ENCODE measurements around the gene TMEM131L.

Gene TMEM131L

DNA sequence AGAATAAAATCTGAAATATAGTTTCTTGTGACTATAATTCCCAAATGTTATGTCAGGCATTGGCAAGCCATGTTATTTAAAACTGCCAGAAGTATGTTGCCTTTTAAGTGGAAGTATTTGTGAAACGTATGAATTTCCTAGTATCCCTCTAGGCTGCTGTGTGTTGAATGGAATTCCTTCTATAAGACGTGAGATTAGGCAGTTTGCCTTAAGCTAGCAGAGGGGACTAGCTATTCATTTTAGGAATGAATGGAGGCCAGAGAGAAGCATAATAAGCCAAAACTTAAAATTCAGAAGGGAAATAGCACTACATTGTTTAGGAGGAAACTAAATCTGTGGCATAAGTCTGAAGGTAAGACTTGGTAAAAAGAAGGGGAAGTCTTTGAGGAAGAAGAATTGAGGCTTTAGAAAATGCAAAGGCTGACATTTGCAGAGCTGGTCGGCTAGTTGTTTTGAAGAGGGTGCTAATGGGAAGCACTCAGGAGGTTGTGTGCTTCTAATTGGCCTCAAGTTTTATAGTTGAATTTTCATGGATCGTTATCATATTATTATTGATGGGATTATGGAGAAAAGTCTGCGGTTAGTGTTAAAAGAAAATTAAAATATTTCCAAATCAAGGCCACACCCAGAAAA, 57.1 kb downstream of the TMEM131L start:
- DNase-seq: peak in 1 of 2 experiments; percentile 20

DNA sequence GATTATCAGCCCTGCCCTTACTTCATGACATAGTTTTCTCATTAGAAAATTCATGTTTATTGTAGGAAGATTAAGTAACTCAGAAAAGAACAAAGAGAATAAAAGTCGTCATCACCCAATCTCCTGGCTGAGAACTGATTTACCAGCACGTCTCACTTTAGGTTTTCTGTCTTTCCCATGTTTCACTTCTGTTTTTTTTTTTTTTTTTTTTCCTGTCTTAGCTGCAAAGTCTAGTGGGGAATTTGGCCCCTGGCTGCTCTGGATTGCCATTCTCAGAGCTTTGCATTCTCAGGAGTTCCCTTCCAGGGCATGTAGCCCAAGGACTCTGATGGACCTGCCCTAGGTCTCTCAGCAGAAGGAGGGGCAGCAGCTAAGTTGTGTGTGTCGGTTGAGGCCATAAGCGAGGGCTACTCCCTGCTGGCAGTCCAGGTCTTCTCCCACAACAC, 57.8 kb downstream of the TMEM131L start:
- DNase-seq: no peak

DNA sequence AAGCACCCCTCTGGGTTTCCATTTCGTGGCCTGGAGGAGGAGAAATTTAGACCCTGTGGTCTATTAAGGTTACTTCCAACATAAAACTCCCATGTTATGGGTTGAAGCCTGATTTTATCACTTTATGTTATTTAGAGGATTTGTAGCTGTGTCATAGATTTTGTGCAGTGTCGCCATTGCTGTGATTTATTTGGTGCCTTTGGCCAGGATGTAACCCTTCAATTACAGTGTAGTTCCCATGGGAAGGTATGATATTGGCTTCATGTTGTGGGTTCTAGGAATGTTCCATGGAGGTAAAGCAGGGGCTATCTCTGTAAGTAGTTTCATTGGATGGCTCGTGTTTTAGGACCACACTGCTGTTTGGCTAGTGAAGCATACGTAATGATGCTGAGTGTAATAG, 58.5 kb downstream of the TMEM131L start:
- DNase-seq: no peak

DNA sequence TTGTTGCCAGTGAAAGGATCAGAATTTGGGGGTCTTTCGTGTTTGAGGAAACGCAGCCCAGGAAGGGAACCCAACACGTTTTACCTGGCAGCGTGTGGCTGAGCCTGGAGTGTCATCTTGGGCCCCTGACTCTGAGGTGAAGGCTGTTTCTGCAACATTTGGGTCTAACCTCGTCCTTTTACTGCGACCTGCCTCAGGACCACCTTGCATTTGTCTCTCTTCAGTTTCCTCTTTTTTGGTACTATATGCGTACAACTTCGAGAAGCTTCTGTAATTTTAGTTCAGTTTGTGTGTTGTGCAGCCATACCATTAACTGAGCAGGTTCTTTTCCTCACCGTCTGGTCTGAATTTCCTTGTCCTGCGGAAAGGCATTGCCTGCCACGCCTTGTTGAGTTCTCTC, 61.5 kb downstream of the TMEM131L start:
- no peak for DNase-seq

DNA sequence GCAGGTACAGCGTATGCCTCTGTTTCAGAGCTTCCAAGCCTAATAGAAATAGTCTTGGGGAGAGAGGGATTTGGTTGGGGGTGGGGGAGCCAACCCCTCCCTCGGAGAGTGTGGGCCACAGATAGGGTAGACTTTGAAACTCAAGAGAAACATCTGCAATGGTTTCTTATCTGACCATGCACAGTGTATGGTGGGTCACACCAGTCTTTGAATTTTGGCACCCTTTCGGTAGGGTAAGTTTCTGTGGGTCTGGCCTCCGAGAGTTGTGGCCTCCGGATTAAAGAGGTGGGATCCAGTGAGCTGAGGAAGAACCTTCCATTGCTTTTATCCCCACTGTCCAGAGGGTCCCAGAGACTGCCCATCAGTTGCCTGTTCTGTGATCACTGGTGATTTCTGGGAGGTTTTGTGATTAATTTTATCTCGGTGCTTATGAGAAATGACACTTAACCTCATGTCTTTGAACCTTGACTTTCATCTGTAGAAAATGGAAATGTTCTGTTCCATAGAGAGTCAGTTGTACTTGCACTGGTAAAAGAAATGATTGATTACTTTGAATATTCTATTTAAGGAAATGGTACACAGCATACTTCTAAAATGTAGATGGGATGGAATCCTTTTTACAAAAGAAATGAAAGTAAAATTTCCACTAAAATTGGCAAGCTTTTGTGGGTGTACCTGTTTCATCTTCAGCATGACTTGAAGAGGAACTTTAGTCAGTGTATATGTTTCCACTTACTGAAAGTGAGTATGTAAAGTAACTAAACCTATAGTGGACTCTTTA, 62.7 kb downstream of the TMEM131L start:
- DNase-seq: no peak

DNA sequence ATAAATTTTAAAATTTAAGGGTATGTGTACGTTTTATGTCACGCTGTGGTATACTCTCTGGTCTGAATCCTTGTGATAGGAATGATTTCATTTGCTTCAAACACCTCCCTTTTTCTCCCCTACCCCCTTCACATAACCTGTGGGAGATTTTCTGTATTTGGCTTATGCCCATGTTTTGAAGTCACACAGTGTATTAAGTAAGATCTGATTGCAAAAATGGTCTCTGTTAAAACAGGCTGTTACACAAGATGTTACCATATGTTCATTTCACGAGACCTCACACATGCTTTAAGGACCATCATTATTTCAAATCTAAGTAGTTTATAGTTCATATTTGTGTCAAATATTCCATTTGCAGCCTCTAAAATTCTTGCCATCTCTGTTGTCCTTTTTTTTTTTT, 63.5 kb downstream of the TMEM131L start:
- peak; percentile 77 to 84 for DNase-seq

DNA sequence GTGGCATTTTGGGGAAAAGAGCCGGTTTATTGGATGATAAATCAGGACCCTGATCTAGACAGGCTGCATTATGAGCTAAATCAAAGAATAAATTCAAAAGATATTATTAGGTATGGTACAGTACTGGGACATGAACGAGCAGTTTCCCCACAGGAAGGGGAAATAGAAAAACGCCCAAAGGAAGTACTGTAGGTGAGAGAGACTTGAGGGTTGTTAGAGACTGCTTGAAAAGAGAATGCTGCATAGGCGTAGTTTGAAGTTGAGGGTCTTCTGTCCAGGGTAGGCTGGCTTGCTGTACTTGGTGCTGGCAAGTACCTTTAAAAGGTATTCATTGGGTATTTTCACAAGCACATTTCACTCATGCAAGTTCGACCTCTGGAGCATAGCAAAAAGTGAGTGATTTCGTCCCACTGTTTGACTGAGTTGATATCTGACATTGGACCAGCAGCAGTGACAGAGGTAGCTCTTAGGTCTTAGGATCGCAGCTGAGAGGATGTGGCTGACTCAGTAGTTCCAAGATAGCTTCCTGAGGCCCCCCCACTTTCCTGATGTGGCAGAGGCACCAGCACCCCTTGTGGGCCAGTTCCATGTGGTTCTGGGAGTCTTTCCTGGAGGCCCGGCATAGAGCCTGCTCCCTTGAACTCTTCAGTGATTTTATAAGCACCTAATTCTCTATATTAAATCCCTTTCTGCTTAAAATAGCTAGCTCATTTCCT, 64.3 kb downstream of the TMEM131L start:
- no peak for DNase-seq

DNA sequence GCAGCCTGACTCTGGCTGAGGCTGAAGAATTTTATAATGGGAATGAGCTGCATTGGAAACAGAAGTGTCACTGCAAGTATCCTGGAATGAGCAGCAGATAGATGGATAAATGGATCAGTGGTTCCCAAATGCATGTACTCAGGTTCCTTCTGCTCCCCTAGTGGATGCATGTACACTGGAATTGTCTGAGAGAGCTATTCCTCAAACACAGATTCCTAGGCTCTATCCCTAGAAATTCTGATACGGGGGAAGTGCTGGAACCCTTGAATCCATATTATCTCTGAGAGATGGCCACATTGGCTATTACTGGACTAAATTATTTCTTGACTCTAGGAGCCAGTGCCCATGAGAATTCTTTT, 64.8 kb downstream of the TMEM131L start:
- DNase-seq: no peak

DNA sequence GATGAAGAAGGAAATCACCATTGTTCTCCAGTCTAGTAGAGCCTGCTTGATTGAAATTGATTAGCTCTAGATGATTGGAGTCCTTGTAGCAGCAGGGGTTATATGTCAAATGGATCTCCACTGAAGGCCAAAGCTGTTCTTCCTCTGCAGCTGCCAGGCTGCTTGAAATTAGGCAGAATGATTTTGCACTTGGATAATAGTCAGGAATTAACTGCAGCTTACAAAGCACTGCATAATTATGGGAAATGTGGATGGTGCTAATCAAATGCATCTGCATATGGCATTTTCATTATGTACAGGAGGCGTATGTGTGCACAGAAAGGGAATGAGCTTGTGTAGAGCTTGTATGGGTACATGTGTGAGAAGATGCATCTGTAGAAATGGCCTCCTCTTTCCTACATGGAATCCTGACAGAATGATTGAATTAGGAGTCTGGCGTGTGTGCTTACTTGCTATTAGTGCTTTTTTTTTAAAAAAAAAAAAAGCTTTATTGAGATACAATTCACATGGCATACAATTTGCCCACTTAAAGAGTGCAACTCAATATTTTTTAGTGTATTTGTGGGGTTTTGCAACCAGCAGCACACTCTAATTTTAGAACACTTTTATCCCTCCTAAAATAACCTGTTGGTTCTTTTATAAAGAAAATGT, 65.9 kb downstream of the TMEM131L start:
- DNase-seq: no peak

DNA sequence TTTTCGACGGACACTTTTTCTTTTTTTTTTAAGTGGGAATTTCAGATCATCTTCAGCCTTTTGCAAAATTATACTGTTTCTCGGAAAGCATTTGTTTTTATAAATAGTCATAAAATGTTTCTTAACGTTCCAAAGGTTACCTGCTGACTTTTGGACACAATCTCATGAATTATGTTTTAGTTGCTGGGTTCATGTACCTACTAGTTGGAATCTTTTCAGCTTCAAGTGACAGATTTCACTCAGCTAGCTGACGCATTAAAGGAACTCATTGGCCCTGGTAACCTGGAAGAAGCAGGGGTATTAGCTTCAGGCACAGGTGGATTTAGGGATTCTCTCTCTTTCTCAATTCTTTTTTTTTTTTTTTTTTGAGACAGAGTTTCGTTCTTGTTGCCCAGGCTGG, 66.5 kb downstream of the TMEM131L start:
- DNase-seq: no peak

DNA sequence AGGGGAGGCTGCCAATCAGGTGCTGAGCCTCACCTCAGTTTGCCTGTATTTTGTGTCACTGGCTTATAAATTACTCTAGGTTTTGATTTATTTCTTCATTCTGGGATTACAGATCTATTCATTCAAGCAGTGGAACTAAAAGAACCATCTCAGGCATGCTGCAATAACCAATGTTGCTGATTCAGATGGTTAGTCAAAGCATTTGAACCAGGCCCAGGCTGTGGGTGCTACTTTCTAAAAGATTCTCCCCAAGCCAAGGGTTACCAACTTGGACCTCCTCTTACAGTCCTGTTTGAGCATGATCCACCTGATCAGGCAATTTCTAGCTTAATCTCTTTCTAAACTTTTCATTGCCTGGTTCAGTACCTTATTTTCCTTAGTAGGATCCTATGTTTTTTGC, 67.2 kb downstream of the TMEM131L start:
- no peak for DNase-seq

DNA sequence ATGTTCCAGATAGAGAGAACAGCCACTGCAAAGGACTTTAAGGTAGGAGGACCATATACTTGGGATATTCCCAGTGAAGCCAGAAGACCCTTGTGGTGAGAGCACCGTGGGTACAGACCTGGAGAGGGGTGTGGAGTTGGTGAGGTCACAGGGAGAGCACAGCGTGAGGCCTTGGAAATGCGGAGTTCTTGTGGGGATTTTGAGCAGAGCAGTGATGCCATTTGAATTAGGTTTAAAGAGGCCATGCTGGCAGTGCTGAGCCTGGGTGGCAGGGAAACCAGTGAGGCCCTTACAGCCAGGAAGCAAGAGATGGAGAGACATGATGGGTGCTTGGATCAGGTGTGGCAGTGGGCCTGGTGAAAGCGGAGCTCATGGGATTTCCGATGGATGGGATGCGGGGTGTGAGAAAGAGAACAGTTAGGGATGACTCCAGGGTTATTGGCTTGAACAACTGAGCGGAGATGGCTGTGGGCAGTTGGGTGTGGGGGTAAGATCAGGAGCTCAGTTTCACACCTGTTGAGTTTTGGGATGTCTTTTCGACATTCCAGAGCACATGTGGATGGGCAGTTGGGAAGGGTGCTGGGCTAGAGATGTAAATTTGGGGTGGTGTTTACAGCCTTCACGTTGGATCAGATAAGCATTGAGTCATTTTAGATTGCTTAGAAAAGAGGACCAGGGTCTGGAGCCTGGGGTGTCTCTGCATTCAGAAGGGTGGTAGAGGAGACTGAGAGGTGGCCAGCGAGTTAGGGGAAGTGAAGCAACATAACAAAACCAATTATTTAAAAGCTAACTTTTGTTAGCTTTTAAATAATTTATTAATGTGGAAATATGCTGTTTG, 68.9 kb downstream of the TMEM131L start:
- DNase-seq: no peak

DNA sequence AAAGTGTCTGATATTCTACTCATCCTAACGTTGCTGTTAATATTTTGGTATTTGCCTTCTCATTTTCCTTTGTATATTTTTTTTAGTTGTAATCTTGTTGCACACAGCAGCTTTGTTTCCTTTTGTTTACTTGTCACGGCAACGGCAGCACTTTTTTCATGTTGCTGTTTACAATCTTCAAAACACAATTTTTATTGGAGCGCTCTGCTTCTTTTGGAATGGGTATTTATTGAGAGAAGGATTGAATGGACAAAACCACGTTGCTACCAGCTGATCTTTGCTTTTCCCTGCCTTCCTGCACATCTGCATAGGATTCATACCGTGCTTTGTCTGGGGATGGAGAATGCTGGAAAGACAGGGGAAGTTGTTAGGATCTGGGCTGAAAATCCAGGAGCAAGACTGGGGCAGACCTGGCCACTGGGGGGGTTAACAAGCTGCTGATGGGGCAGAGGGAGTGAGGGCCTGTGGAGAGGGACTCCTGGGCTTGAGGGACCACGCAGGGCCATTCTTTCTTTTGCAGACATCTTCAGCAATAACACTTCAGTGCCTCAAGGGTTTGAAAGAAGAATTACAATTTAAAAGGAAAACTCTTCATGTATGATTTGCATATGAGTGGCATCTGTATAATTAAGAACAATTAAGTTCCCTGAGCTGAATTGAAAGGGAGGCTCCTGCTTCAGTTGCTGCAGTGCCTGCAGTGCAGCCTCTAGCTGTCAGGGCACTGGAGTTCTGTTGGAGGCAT, 69.8 kb downstream of the TMEM131L start:
- no peak for DNase-seq

DNA sequence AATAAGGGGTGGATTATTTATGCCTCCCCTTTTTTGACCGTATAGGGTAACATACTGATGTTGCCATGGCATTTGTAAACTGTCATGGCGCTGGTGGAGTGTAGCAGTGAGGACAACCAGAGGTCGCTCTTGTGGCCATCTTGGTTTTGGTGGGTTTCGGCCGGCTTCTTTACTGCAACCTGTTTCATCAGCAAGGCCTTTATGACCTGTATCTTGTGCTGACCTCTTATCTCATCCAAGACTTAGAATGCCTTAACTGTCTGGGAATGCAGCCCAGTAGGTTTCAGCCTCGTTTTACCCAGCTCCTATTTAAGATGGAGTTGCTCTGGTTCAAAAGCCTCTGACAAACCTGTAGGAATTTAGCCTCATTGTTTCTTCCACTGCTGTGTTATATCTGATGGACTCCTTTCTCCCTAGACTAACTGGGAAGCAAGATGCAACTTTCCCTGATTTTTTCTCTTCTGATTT, 71.4 kb downstream of the TMEM131L start:
- DNase-seq: no peak

DNA sequence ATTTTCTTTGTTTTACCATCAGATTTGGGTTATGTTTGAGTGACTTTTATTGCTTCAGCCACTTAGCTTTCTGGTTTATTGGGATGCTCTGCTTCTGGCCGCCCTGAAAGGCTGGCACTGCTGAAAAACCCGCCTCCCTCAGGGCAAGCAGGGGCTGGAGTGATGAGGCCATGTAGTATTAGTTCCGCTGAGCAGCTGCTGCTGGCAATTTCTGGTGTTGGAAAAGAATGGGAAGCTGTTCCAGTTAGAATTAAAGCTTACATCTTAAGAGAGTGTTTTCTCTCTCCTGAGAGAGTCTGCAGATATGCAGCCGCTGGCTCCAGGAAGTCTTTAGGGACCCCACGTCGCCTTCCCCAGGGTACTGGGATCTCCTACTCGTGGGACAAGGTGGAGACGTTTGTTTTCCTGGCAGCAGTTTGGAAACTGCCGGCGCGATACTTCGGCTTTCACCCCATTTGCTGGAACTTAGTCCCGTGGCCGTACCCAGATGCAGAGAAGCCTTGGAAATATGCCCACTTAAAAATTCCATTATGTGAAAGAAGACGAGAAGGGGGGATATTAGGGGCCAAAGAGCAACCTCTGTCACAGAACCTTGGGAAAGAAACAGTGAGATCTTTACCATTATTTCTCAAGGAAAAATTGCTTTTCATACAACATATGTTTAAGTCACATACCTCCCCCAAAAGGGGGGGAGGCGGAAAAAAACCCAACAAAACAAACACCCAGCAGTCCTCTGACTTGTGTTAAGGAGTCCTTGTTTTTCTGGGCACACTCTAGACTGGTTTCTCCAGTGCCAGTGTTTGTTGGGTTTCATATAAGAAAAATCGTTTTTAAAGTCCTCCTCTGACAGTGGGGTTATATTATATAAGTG, 72.6 kb downstream of the TMEM131L start:
- DNase-seq: no peak

DNA sequence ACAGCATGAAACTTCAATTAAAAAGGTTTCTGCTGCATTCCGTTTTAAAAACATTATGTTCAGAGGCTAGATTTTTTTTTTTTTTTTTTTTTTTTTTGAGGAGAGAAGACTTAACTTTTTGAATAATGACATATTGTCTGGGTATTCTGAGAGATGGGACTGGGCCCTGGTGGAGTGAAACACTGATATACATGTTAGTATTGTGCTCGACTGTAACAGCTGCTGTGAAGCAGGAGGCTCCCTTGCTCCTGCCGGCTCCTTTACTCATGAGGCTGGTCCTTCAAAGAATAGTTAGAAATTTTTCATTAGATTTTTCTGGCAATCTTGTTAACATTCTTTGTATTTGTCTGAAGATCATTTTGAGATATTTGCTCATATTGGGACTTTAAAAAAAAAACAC, 73.3 kb downstream of the TMEM131L start:
- no peak for DNase-seq

DNA sequence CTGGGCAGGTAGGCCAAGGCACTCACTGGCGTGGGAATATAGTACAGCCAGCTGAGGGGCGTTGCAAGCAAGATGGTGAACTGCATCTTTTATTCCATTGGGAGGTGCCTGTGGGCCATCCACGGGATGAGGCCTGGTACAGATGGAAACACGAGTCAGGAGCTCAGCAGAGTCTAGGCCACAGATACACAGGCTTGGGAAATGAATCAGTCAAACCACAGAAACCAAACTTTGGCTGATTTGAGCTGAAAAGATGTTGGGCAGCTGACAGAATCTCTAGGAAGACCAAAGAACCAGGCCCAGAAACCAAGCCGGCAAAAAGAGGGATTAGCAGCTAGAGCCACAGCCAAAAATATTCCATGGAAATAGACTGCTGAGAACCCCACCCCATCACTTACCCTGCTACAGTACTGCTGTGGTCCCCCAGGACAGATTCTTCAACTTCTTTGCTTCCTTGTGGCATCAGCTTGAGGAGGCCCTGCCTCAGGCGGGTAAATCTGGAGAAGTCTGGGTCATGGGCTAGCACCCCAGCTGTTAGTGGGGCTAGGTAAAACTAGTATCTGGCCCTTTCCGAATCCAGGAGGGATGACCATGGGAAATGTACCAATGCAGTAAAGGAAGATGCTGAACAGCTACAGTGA, 75.4 kb downstream of the TMEM131L start:
- DNase-seq: no peak

DNA sequence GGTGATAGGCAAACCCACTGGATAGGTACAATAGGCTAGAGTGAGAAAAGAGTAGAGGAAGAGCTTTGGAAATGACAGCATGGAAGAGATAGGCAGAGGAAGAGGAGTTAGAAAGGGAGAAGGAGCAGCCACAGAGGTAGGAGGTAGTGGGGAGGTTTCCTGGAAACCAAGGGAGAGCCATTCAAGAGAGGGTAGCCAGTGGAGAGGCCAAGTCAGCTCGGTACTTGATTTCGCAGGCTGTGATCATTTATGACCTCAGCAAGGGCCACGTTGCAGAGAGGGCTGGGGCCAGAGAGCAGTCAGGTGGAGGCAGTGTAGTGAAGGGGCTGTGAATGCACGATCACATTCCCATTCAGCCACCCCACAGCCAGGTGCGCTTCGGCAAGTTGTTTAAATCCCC, 76.0 kb downstream of the TMEM131L start:
- no peak for DNase-seq

DNA sequence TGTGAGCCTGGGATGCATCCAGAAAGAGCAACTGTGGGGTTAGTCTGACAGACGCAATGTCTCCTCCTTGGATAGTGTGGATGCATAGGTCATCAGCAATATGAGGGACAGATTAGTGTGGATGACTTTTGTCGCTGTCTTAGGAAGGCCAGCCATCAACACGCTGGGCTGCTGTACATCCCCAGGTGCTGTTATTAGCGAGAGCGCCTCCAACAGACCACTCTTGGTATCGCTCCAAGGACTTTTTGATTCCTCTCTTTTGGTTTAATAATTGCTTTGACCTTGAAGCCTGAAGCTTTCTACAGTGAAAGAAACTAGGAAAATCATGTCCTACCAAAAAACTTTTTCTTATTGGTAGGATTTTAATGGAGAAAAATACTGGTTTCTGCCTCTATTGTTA, 76.7 kb downstream of the TMEM131L start:
- no peak for DNase-seq

DNA sequence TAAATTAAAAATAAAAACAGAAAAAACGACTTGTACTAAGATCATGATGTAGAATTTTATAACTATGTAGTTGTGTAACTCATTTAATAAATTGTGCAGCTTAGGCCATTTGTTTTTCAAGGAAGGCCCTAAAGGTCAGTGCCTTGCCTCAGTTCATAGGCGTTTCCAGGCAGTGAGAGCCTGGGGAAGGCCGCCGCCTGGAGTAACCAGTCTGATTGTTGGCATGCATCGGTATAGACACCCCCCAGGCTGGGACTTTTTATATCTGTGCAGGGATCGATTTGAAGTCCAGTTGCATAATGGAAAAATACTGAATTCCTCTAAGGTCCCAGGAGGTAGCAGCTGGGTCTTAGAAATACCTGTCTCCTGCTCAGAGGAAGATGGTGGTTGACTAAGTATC, 77.2 kb downstream of the TMEM131L start:
- DNase-seq: no peak
